Neutrophil (primary cell): Measurements from ENCODE around the gene EFNA2.
"Not testable (repeated sequence)": the region's sequence is repeated elsewhere in the genome, so short reads cannot be mapped to it uniquely, and the experiment has no call there.

Experiments used
- H3K27ac ChIP-seq: fragments of 200-600 bp; sonication (generic); 2 replicates; pipeline ENCODE4 v1.5.1; 2016; ENCODE audit warnings: mild to moderate bottlenecking, moderate library complexity
- H3K27me3 ChIP-seq: fragments of 200-600 bp; sonication (generic); 2 replicates; pipeline ENCODE4 v1.6.0; 2016; ENCODE audit warnings: mild to moderate bottlenecking
- H3K36me3 ChIP-seq: fragments of 200-600 bp; sonication (generic); 2 replicates; pipeline ENCODE4 v1.5.1; 2017
- H3K4me1 ChIP-seq, 2 experiments: fragments of 200-600 bp in 1 of 2; sonication (generic) in 1 of 2; 1 replicate in 1 of 2; 2 replicates in 1 of 2; pipeline versions ENCODE4 v1.5.1 to v1.6.1; 2013 to 2016; ENCODE audit warnings: low read depth in 1 of 2, low read length in 1 of 2, mild to moderate bottlenecking in 1 of 2, moderate library complexity in 1 of 2; ENCODE audit not compliant: control insufficient read depth in 1 of 2, insufficient read depth in 1 of 2
- H3K4me3 ChIP-seq, 2 experiments: fragments of 200-600 bp in 1 of 2; sonication (generic) in 1 of 2; 1 replicate in 1 of 2; 2 replicates in 1 of 2; pipeline ENCODE4 v1.5.1; 2013 to 2016; ENCODE audit warnings: low read depth in 1 of 2, low read length in 1 of 2, mild to moderate bottlenecking in 1 of 2, moderate library complexity in 1 of 2
- H3K9me3 ChIP-seq: fragments of 200-600 bp; sonication (generic); 2 replicates; pipeline ENCODE4 v1.5.1; 2016
- TF ChIP-seq, protein P1 (sequence below): fragments of 200-600 bp; sonication (generic); IDR thresholded peaks from 2 replicates; pipeline ENCODE4 v1.5.1; 2016; ENCODE audit warnings: antibody characterized with exemption

The EFNA2 gene

GRCh38 chr19:1325568-1326294 is 40.1 kb downstream of the EFNA2 start:
- H3K9me3 ChIP-seq, result no peaks in the 10 kb centered on the region
- H3K4me1 ChIP-seq, result peaks cover 7 to 9% of the 10 kb centered on the region in 2 experiments
- H3K36me3 ChIP-seq, result no peaks in the 10 kb centered on the region
- TF ChIP-seq, protein P1, sequence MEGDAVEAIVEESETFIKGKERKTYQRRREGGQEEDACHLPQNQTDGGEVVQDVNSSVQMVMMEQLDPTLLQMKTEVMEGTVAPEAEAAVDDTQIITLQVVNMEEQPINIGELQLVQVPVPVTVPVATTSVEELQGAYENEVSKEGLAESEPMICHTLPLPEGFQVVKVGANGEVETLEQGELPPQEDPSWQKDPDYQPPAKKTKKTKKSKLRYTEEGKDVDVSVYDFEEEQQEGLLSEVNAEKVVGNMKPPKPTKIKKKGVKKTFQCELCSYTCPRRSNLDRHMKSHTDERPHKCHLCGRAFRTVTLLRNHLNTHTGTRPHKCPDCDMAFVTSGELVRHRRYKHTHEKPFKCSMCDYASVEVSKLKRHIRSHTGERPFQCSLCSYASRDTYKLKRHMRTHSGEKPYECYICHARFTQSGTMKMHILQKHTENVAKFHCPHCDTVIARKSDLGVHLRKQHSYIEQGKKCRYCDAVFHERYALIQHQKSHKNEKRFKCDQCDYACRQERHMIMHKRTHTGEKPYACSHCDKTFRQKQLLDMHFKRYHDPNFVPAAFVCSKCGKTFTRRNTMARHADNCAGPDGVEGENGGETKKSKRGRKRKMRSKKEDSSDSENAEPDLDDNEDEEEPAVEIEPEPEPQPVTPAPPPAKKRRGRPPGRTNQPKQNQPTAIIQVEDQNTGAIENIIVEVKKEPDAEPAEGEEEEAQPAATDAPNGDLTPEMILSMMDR, result no peak
- peaks cover 67% of the 10 kb centered on the region for H3K27me3 ChIP-seq
- no peak overlapping the region for H3K4me3 ChIP-seq
- no peak overlapping the region for H3K27ac ChIP-seq

GRCh38 chr19:1327125-1327524 is 41.5 kb downstream of the EFNA2 start:
- Histone ChIP-seq H3K27me3 (peaks cover 71% of the 10 kb centered on the region), H3K4me3 (no peak overlapping the region), H3K4me1 (peaks cover 7 to 9% of the 10 kb centered on the region in 2 experiments), H3K27ac (no peak overlapping the region), H3K9me3 (no peaks in the 10 kb centered on the region), H3K36me3 (no peaks in the 10 kb centered on the region)
- TF ChIP-seq, protein P1, result no peak

DNA sequence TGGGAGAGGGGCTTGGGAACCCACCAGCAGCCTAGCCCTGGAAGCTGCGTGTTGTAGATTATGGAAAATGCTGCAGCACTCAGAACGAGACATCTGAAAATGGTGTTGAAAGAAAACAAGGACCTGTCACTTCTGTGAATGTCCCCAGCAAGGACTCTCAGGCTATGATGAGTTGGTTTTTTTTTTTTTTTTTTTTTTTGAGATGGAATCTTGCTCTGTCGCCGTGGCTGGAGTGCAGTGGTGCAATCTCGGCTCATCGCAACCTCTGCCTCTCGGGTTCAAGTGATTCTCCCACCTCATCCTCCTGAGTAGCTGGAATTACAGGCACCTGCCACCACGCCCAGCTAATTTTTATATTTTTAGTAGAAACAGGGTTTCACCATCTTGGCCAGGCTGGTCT is 46.5 kb downstream of the EFNA2 start:
- H3K4me3 ChIP-seq, H3K36me3 ChIP-seq, H3K9me3 ChIP-seq, H3K4me1 ChIP-seq, H3K27ac ChIP-seq: not testable (repeated sequence)
- H3K27me3 ChIP-seq, result peaks cover 31% of the 10 kb centered on the region

DNA sequence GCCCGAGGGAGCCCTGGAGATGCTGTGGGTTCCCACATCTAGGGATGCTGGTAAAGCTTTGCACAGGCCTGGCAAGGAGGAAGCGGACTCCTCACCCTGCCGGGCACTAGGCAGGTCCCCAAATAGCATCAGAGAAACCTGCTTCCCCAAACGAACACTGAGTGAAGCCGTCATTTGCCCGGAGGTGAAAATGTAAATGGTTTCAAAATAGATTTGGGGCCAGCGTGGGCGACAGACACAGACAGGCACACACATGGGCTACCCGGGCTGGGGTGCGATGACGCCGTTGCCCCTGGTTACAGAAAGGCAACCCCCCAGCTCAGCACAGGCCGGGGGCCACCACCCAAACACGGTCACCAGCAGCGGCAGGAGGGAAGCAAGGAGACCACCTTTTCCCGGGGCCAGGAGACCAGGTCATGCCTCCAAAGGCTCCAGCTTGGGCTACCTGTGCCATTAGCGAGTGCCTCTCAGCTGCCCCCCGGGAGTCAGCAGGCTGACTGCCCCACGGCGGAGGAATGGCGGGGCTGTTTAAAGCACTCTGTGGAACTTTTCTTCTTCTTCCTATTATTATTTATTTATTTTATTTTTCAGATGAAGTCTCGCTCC is 50.5 kb downstream of the EFNA2 start:
- no peaks in the 10 kb centered on the region for H3K36me3 ChIP-seq
- no peak overlapping the region for H3K27ac ChIP-seq
- no peaks in the 10 kb centered on the region for H3K9me3 ChIP-seq
- no peak overlapping the region for H3K4me3 ChIP-seq
- no peaks in the 10 kb centered on the region for H3K4me1 ChIP-seq
- TF ChIP-seq, protein P1, result no peak
- H3K27me3 ChIP-seq, result peaks cover 18% of the 10 kb centered on the region

DNA sequence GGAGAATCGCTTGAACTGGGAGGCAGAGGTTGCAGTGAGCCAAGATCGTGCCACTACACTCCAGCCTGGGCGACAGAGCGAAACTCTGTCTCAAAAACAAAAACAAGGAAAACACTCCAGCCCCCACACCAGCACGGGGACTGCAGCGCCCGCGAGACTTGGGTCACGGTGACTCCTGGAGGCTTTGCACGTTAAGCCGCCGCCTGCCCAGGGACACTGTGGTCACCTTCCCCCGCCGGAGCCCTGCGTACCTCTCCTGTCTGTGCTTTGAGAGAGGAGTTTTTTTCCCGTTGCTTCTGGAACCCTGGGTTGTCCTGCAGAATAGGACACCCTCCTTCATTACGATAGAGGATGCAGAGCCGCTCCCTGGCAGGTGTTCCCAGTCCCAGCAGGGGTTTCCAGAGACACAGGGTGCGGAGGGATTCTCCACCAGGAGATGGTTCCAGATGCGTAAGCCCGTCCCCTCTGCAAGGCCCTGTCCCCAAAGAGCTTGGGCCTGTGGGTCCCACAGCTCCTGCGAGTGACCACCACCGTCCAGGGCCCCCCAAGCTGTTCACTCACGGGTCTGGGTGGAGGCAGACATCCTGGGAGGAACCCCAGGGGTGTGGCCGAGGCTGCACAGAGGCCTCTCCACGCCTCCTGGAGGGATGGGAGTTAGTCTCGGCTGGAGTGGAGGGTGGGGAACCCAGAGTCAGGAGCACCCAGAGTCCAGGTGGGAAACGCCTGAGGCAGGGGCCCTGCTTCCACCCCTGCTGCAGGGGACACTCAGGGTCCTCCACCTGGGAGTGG is 55.2 kb downstream of the EFNA2 start:
- H3K27ac ChIP-seq, result no peak overlapping the region
- H3K9me3 ChIP-seq, result no peaks in the 10 kb centered on the region
- TF ChIP-seq, protein P1, result no peak
- H3K4me3 ChIP-seq, result no peak overlapping the region
- peaks cover 5% of the 10 kb centered on the region for H3K27me3 ChIP-seq
- no peaks in the 10 kb centered on the region for H3K4me1 ChIP-seq
- no peaks in the 10 kb centered on the region for H3K36me3 ChIP-seq

GRCh38 chr19:1343041-1343440 is 57.4 kb downstream of the EFNA2 start:
- TF ChIP-seq, protein P1, result no peak
- Histone ChIP-seq H3K36me3 (no peaks in the 10 kb centered on the region), H3K9me3 (no peaks in the 10 kb centered on the region), H3K4me3 (no peak overlapping the region), H3K4me1 (no peaks in the 10 kb centered on the region), H3K27me3 (peaks cover 5% of the 10 kb centered on the region), H3K27ac (no peak overlapping the region)
